Esophagus muscularis mucosa (tissue), 4 donors: ENCODE results near the gene FRY. TPM values are rescaled to one million over a fixed set of nuclear protein-coding genes. Genes with fewer than 3 reads are reported as not detected.

ENCODE experiments used
- DNase-seq: peaks from one replicate; pipeline ENCODE4 v3.0.0-alpha.2; 2017; ENCODE audit errors: extremely low spot score
- H3K27ac ChIP-seq, 4 donors: fragments of 200-600 bp; sonication (generic); replicated peaks in 1 of 4; 1 replicate in 3 of 4; 2 replicates in 1 of 4; pipeline ENCODE4 v1.5.1; 2016 to 2019; ENCODE audit warnings: mild to moderate bottlenecking in 1 of 4
- H3K27me3 ChIP-seq, 4 donors: fragments of 200-600 bp; sonication (generic); one replicate each; pipeline versions ENCODE4 v1.5.1 to v1.6.0; 2016 to 2019
- H3K36me3 ChIP-seq, 4 donors: fragments of 200-600 bp; sonication (generic); one replicate each; pipeline ENCODE4 v1.5.1; 2016 to 2019
- H3K4me1 ChIP-seq, 4 donors: fragments of 200-600 bp; sonication (generic); one replicate each; pipeline ENCODE4 v1.5.1; 2016 to 2019
- H3K4me3 ChIP-seq, 4 donors: fragments of 200-600 bp; sonication (generic); 1 replicate in 2 of 4; 2 replicates in 2 of 4; pipeline ENCODE4 v1.5.1; 2016 to 2019; ENCODE audit warnings: mild to moderate bottlenecking in 4 of 4, moderate library complexity in 1 of 4
- H3K9me3 ChIP-seq, 4 donors: fragments of 200-600 bp; sonication (generic); 1 replicate in 3 of 4; 2 replicates in 1 of 4; pipeline ENCODE4 v1.5.1; 2016 to 2019
- CTCF ChIP-seq, 3 experiments: fragments of 200-600 bp in 2 of 3; fragments of 450-650 bp in 1 of 3; sonication (generic) in 2 of 3; IDR thresholded peaks; one replicate each; pipeline ENCODE4 v1.5.1; 2017 to 2019; ENCODE audit warnings: antibody characterized with exemption in 3 of 3, mild to moderate bottlenecking in 2 of 3, moderate library complexity in 1 of 3
- EP300 ChIP-seq: sonication (generic); formaldehyde crosslinking; IDR thresholded peaks from one replicate; pipeline ENCODE4 v1.6.1; 2017; ENCODE audit warnings: antibody characterized with exemption
- POLR2A ChIP-seq: fragments of 450-650 bp; IDR thresholded peaks from one replicate; pipeline ENCODE4 v1.6.1; 2017; ENCODE audit warnings: antibody characterized with exemption, moderate library complexity, mild to moderate bottlenecking, low read depth
- POLR2AphosphoS5 ChIP-seq, 2 donors: sonication (generic); formaldehyde crosslinking; IDR thresholded peaks; one replicate each; pipeline ENCODE4 v1.6.1; 2017; ENCODE audit warnings: antibody characterized with exemption in 2 of 2
- WGBS: methylation state at CpG from one replicate; pipeline ENCODE4 v1.1.5; 2018; 5-methylcytosine and 5-hydroxymethylcytosine counted together
- intact Hi-C: fragments of 100-400 bp; cut with DNase I; formaldehyde crosslinking; loops from one replicate; pipeline ENCODE4 v1.15.1; 2023
- total RNA-seq, 4 donors: library from RNA; depleted of rRNA; stranded (reverse); fragments of >200 nt; gene quantifications; one replicate each; pipeline versions ENCODE4 v1.1.0 to v1.2.1, GENCODE V29; 2016

The FRY gene
- total RNA-seq, 4 donors from 2014 or later = 104 to 276 (median 135) TPM

- Histone ChIP-seq H3K27ac (no peak overlapping the region), H3K36me3 (no peaks in the 10 kb centered on the region), H3K9me3 (no peaks in the 10 kb centered on the region), H3K4me3 (no peak overlapping the region), H3K4me1 (no peaks in the 10 kb centered on the region), H3K27me3 (no peaks in the 10 kb centered on the region)
- DNase-seq = no peak
- 100% methylated on average over 1 of the region's 1 CpG for WGBS
- intact Hi-C loops = no loop called here
- TF ChIP-seq EP300 (no peak), POLR2A (no peak), POLR2AphosphoS5 (IDR thresholded peaks at IDR 0.05) (no peak), CTCF (IDR thresholded peaks at IDR 0.05) (no peak)
Measured at GRCh38 chr13:32347651-32348050, 316.1 kb downstream of the FRY start.
